Medulla oblongata (tissue), 1 donor: Measurements from ENCODE around the gene C5.
"Not testable (repeated sequence)": the region's sequence is repeated elsewhere in the genome, so short reads cannot be mapped to it uniquely, and the experiment has no call there.

Experiments
- DNase-seq: peaks from one replicate; pipeline ENCODE4 v3.0.0-alpha.2; 2015; ENCODE audit errors: extremely low spot score

Gene C5

DNA sequence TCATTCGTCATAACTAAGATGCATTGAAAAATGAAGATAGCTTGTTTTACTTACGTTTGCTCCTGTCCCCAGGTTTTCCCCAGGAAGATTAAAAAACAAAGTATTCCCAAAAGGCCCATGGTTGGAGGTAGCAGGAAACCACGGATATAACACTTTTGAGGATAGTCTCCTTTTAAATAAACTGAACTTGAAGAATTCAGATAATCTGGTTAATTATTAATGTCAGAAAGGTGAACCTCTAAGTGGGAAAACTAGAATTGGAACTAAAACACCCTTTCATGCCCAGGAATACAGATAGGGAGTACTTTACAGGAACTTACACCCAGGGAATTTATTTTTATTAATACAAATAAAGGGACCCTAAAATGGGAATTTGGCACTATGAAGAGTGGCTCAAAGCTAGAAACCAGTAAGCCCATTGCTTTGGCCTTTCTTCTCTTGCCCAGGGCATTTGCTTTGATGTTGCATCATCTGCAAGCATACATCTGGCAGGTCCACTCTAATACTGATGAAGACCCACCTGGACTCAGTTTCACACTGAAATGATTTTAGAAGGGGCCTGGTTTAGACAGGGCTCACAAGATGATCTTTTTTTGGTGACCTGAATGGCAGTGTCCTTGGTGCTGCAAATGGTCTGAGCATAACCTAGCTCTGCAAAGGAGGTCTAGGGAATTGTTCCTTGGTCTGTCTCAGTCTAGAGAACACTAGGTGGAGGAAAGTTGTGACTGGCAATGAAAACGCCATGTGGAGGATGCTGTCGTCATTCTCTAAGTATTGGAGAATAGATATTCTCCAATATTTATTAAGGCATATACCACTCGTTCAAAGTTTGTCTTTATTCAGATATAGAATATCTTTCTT lies at the start of gene C5:
C5 (minus strand) TSS at position 148 of the 861 bp plus-strand sequence; CDS start at position 119, 29 bp downstream.
- DNase-seq = no peak

DNA sequence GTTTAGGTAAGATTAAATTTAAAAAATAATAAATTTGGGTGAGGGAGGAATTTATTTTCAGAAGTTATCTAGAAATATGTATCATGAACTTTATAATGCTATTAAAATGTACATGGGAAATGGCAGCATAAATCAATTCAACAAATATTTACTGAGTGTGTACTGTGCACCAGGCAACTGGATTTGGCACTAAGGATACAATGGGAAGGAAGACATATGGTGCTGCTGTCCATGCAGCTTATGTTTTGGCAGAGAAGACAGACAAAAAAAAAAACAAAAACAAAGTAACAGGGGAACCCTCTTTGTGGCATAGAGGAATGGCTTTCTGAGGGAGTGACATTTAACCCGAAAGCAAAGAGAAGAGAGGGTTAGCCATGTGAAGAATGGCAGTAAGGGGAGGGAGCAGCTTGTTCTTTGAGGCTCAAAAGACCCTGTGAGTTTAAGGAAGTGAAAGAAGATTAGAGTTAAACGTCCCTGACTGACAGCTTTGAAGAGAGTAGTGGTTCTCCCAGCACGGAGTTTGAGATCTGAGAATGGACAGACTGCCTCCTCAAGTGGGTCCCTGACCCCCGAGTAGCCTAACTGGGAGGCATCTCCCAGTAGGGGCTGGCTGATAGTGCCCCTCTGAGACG lies 48.6 kb upstream of the C5 start:
- peak; percentile 18 for DNase-seq

DNA sequence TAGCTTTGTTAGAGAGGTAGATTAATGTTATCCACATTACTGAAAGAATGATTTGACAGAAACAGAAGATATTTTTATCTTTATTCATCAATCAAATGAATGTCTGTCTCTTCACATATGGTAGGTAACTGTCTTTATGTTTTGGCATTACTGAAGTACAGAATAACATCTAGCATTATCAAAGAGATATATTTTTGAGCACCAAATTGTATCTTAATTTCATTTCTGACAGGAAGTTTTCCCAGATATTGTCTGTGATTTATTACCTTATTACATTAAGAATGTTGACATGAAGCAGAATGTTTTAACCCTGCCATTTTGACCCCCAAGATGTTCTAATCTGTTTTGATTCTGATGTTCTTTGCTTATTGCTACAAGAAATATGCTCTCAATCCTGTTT lies 45.0 kb upstream of the C5 start:
- no peak for DNase-seq

DNA sequence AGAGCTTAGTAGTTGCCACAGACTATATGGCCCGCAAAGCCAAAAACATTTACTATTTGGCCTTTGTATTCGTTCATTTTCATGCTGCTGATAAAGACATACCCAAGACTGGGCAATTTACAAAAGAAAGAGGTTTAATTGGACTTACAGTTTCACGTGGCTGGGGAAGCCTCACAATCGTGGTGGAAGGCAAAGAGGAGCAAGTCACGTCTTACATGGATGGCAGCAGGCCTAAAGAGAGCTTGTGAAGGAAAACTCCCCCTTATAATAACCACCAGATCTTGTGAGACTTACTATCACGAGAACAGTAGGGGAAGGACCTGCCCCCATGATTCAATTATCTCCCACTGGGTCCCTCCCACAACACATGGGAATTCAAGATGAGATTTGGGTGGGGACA lies 40.7 kb upstream of the C5 start:
- DNase-seq = not testable (repeated sequence)

DNA sequence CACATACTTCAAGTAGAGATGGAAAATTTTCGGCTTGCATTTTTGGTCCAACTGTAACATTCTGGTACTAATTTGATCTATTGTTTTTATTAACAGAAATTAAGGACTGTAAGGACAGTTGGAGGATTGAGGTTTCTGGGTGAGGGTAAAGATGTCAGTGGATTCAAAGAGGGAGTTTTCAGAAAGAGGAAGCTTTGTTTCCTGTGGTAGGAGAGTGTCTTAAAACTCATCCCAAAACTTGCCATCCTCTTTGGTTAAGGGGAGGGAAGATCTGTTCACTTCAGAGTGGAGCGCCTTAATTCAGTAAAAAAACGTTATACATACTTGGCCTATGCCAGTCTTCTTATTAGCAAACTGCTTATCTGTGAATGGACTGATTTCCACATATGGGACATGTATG lies 38.5 kb upstream of the C5 start:
- DNase-seq = no peak

DNA sequence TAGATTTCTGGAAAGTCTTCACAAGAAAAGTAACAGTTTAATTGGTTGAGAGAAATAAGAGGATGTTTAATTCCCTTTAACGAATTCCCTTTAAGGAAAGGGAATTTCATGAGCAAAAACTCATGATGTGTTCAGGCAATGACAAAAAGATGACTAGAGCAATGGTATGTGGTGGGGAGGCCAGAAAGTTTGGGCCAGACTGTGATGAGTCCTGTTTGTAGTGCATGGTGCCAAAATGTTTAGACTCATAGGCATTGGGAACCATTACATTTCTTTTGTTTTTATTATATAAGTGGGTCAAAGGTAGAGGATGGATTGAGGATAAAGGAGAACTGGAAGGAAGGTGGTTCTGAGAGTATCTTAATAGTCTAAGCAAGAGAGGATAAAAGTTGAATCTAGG lies 35.6 kb upstream of the C5 start:
- no peak for DNase-seq

DNA sequence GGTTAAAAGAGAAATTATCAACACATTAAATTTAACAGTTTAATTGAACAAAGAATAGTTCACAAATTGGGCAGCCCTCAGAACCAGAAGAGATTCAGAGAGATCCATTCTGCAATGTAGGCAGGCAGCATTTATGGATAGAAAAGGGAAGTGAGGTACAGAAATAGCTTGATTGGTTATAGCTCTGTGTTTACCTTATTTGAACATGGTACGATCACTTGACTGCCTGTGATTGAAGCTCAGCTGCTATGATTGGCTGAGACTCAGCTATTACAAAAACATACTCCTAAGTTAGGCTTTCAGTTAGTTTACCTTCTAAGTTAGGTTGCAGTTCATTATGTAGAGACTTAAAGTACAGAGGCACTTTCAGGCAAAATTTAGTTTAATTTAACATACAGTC lies 32.0 kb upstream of the C5 start:
- DNase-seq = no peak

DNA sequence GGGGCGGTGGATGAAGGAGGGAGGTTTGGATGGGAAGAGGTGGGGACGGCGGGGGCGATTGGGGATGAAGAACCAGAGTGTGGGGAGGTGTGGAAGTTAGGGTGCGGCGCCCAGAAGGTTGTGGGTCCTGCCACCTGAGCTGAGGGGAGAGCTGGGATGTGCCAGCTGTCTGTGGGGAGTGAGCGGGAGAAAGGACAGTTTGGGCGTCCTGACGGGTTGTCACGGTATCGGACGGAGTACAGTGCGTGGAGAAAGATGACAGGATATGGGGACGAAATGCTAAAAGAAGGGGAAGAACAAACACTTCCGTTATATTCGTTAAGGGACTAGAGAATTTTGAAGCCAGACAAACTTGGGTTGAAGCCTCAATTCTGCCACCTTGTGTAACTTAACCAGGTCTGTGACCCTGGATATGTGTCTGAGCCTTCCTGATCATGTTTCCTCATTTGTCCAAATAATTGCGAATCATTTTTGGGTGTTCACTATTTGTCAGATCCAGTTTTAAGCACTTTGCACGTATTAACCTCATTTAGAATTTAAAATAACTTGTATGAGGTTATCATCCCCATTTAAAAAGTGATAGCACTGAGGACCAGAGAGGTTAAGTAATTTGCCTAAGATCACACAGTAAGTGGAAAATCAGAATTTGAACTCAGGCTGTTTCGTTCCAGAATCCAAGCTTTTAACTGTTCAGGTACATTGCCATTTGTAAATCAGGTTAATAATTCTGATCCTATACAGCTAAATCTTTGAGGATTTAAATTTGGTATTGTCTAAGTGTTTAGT lies 25.4 kb upstream of the C5 start:
- peak; percentile 60 for DNase-seq

DNA sequence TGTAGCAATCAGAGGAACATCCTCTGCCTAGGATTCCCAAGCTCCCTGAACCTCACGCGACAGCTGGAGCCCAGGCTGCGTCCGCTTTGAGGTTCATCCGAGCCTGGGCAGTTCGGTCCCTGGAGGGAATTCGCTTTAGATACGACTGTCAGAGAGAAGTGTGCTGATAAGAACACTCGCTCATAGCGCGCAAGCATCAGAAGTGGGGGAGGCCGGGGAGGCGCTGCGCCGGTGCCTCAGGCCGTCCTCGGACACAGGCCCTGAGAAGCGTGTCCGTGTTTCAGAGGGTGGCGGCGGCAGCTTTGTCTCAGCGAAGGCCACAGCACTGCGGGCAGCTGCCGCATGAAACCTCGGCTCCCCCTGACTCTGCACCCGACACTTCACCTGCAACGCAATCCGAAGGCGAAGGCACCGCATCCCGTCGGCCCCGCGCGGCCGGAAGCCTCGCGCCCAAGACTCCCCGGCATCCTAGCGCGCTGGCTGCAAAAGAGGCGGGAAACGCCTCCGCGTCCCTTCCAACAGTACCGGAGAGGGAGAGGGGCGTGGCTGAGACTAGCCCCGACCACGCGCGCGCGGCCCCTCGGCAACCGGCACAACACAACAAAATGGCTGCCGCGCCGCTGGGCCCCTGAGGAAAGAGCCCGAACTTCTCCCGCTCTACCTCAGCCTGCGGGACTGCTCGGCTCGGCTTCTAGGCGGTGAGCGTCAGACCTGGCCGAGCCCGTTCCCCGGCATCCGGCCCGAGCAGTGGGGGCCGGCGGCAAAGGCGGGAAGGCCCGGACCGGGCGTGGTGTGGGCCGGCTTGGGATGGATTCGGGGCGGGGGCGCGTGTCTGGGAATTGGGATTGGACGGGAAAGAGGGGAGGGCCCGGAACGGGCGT lies 24.5 kb upstream of the C5 start, which contains the start of gene CNTRL:
CNTRL (plus strand) TSS at position 586 of the 881 bp plus-strand sequence. CDS start 13,372 bp downstream, outside the sequence.
- peak; percentile 84 for DNase-seq

DNA sequence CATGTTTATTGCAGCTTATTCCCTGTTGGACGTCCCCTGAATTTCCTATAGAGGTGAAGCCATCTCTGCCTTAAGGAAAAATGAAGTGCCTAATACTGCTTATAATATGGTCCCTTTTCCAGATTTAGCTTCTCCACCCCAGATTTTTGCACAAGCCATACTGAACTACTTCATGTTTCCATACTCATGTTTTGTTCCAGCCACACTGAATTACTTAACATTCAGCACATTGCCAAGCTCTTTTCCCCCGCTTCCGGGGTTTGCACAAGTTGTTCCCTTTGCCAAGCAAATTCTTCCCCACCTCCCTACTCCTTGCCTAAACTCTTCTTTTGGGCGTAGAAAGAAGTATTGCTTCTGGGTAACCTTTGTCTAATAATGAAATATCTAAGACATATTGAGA lies 23.0 kb upstream of the C5 start:
- peak; percentile 14 for DNase-seq

DNA sequence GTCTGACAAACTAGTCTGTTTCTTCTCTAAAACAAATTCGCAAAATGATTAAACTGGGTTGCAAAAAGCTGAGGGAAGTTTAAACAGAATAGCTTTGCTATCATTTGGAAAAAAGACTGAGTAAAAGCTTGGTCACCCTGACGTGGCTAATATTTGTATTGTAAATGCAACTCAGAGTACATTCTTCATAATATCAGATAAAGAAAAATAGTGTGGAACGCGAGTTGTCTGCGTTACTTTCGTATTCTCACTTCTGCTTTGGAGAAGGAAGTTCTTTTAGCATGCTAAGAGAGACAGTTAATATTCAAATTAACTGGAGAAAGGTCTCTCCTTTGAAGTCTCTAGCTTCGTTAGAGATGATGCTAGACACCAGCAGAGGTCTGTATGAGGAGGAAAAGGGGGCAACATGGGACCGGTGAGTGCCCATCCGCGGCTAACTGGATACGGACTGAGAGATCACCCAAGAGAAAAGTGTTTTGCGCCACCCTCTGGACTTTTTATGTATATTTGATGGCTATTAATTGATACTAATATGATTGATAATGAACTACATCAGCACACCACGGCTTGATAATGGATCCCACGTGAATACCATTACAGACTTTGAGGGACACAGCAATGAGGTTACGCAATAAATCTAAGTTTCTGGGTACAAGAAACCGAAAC lies 21.8 kb upstream of the C5 start:
- peak; percentile 13 for DNase-seq

DNA sequence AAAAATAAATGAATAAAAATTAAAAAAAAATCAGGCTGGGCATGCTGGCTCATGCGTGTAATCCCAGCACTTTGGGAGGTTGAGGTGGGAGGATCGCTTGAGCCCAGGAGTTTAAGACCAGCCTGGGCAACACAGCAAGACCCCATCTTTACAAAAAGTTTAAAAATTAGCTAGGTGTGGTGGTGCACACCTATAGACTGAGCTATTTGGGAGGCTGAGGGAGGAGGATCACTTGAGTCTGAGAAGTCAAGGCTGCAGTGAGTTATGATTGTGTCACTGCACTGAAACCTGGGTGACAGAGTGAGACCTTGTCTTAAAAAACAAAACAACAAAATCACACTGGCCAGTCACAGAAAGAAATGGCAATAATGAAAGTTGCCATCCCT lies 21.3 kb upstream of the C5 start:
- no peak for DNase-seq

DNA sequence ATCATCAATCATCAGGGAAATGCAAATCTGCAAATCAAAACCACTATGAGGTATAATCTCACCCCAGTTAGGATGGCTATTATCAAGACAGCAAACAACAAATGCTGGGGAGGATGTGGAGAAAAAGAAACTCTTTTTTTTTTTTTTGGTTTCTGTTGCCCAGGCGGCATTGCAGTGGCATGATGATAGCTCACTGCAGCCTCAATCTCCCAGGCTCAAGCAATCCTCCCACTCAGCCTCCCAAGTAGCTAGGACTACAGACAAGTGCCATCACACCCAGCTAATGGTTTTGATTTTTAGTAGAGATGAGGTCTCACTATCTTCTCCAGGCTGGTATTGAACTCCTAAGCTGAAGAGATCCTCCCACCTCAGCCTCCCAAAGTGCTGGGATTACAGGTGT lies 19.3 kb upstream of the C5 start:
- DNase-seq = no peak

DNA sequence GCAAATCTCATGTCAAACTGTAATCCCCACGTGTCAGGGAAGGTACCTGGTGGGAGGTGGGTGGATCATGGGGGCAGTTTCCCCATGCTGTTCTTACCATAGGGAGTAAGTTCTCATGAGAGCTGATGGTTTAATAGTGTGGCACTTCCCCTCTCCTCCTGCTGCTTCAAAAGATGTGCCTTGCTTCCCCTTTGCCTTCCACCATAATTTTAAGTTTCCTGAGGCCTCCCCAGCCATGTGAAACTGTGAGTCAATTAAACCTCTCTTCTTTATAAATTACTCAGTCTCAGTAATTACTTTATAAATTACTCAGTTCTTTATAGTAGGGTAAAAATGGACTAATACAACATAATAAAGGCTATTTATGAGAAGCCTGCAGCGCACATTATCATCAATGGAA lies 17.6 kb upstream of the C5 start:
- DNase-seq = no peak

DNA sequence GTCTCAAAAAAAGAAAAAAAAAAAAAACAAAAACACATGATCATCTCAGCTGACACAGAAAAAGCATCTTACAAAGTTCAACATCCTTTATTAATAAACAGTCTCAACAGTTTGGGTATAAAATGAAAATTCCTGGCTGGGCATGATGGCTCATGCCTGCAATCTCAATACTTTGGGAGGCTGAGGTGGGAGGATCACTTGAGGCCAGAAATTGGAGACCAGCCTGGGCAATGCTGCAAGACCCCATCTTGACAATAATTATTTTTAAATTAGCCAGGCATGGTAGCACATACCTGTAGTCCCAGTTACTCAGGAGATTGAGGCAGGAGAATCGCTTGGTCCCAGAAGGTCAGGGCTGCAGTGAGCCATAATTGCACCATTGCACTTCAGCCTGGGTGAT lies 16.8 kb upstream of the C5 start:
- DNase-seq = no peak

DNA sequence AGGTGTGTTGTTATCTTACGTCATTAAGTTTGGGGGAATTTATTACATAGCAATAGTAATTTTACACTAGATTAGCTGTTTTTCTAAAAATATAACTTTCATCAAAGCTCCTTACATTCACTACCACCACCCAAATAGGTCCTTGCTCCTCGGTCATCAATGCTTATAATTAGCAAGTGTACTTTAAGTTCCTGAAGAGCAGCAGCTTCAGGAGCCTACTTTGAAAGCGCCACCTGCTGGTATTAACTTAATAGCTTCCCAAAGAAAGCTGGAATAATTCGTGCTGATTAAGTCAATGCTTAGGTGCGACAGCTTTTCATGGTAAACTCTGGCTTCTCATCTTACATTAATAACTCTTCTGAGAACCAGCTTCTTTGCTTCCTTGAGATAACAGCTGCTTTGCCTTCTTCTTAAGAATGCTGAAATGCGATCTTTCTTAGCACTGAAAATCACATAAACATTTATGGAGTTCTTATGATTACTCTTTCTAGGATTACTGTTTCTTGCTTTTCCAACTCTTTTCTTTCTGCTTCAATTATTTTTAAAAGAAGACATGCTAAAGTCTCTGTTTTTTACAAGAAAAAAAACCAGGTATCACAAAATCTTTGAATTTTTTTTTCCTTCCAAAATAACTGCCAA lies 10.0 kb upstream of the C5 start:
- peak; percentile 71 for DNase-seq

DNA sequence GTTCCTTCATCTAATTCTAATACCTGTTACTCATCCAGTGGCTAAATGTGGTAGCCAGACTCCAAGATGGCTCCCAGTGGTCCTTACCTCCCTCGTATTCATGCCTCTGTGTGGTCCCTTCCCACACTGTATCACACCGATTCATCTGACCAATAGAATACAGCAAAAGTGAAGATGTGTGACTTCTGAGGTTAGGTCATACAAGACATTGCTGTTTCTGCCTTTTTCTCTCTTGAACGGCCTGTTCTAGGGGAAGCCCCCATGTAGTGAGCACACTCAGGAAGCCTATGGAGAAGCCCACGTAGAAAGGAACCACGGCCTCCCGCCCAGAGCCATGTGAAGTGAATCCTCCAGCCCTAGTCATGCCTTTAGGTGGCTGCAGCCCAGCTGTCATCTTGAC lies 9.4 kb upstream of the C5 start:
- DNase-seq = no peak

DNA sequence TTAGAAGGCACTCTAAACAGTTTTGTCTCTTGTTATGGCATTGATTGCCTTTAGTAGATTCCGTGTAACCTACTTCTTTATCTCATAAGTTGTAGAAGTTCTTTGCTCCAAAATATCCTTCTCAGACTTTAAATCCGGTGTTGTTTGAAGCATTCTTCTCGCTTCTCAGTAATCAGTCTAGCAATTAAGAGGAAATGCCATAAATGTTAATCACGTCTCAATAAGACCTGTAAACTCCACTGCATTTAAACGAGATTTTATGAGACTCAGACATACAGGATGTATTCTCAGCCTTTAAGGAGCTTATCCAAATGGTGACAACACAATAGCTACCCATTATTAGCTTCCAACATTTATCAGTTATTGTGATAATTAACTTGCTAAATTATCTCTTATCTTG lies 7.7 kb upstream of the C5 start:
- DNase-seq = no peak

DNA sequence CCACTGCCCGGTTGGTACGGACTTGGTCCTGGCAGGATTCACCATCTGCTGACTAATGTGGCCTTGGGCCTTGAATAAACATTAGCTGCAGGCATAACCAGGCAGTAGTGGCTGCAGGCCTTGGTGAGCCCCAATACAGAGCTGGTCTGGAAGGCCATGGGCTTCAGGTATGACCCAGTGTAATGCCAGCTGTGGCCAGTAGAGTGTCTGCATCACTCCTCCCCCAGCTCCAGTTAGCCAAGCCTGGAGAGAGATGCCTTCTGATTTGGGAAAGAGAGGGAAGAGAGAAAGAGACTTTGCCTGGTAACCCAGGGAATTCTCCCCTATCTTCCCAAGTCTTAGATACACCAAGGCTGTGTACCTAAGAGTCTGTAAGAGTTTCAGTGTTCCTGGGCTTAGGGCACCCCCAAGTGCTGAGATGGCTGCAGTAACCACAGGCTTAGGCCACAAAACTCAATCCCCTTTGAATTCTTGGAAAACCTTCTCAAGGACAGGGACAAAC lies 5.6 kb upstream of the C5 start:
- DNase-seq = no peak

DNA sequence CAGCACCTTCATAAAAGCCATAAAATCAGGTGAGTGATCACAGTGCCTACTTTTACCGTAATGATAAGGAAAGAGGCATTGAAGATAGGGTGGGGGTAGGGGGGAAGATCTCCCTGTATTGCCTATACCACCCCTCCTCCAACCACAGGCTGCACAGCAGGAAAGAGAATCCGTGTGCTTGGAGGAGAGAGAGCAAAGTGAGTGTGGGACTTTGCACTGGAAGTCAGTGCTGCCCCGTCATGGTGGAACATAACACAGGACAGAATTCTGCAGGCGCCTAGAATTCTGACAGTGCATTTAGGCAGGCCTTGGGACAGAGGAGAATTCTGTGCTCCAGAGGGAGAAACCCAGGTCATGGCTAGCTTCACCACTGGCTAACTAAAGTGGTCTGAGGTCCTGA lies 3.5 kb upstream of the C5 start:
- no peak for DNase-seq
